Small intestine (tissue), 7 donors: ENCODE data around the gene SON. TPM values are rescaled to one million over a fixed set of nuclear protein-coding genes. Genes with fewer than 3 reads are reported as not detected.
"Not testable (repeated sequence)": the region's sequence is repeated elsewhere in the genome, so short reads cannot be mapped to it uniquely, and the experiment has no call there.

ENCODE experiments used
- DNase-seq, 2 donors: peaks; one replicate each; pipeline versions ENCODE4 v3.0.0 to v3.0.0-alpha.2; 2013
- FAIRE-seq: peaks from 2 replicates; lab custom pipeline; 2012; peaks lifted over from hg19 to GRCh38; lab: Jason Lieb, UNC
- H3K27ac ChIP-seq, 3 donors: one replicate each; pipeline ENCODE4 v1.5.1; 2013; ENCODE audit warnings: low read length in 2 of 3, mild to moderate bottlenecking in 2 of 3, control low read depth in 1 of 3, inconsistent platforms in 1 of 3, low read depth in 1 of 3, moderate library complexity in 1 of 3
- H3K27me3 ChIP-seq, 3 donors: one replicate each; pipeline ENCODE4 v1.6.1; 2013; ENCODE audit warnings: low read length in 3 of 3, inconsistent platforms in 1 of 3; ENCODE audit not compliant: control insufficient read depth in 3 of 3, insufficient read depth in 3 of 3
- H3K36me3 ChIP-seq, 3 donors: one replicate each; pipeline ENCODE4 v1.6.1; 2013; ENCODE audit warnings: low read length in 3 of 3, inconsistent platforms in 1 of 3, low read depth in 1 of 3, mild to moderate bottlenecking in 1 of 3, moderate library complexity in 1 of 3; ENCODE audit not compliant: control insufficient read depth in 3 of 3, insufficient read depth in 2 of 3
- H3K4me1 ChIP-seq, 3 donors: one replicate each; pipeline ENCODE4 v1.6.1; 2013; ENCODE audit warnings: low read length in 2 of 3, inconsistent platforms in 1 of 3, low read depth in 1 of 3, mild to moderate bottlenecking in 1 of 3, moderate library complexity in 1 of 3; ENCODE audit not compliant: control insufficient read depth in 3 of 3, insufficient read depth in 2 of 3
- H3K4me3 ChIP-seq, 3 donors: one replicate each; pipeline ENCODE4 v1.5.1; 2013; ENCODE audit warnings: low read length in 3 of 3, control low read depth in 1 of 3, inconsistent platforms in 1 of 3, low read depth in 1 of 3, mild to moderate bottlenecking in 1 of 3, moderate library complexity in 1 of 3
- H3K9me3 ChIP-seq, 2 donors: one replicate each; pipeline ENCODE4 v1.6.1; 2013; ENCODE audit warnings: low read depth in 1 of 2, low read length in 1 of 2; ENCODE audit not compliant: control insufficient read depth in 2 of 2, insufficient read depth in 1 of 2
- whole genome bisulfite sequencing, 3 donors: extraction: QIAGEN DNeasy Blood & Tissue Kit; methylation state at CpG; one replicate each; pipeline ENCODE4 v1.1.7; 2013; 5-methylcytosine and 5-hydroxymethylcytosine counted together
- polyA plus RNA-seq, 4 donors: library from polyadenylated mRNA; stranded (reverse) in 3 of 4; unstranded in 1 of 4; fragments of 200-250 nt in 3 of 4; fragments of 120-200 nt in 1 of 4; gene quantifications; one replicate each; pipeline versions ENCODE4 v1.2.1 to v1.2.3, GENCODE V29; 2013
- donor health status: healthy with polysubstance abuse.
- donor health status: control.
- donor health status: control.
- donor health status: Bipolar disorder and iron deficiency.
- donor health status: healthy.

Gene SON
- polyA plus RNA-seq, 4 donors: 76.1 to 228 (median 88.8) TPM

DNA sequence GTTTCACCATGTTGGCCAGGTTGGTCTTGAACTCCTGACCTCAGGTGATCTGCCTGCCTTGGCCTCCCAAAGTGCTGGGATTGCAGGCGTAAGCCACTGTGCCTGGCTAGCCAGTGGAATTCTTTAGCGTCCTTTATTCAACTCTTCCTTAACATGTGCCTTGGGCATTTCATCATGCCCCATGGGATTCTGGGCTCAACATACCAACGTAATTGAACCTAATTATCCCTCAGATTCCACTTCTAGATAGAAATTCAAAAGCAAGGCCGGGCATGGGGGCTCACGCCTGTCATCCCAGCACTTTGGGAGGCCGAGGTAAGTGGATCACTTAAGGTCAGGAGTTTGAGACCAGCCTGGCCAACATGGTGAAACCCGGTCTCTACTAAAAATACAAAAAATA is 83.3 kb downstream of the SON start:
- H3K36me3 ChIP-seq: peaks cover 1 to 23% (median 2%) of the 10 kb centered on the region in 3 donors
- not testable (repeated sequence) for H3K27ac ChIP-seq, H3K27me3 ChIP-seq, FAIRE-seq, DNase-seq, H3K4me1 ChIP-seq, H3K4me3 ChIP-seq, H3K9me3 ChIP-seq
- 94 to 96% (median 95%) methylated on average over 7 of the region's 7 CpGs for WGBS, 3 donors

Other genes with a start within 250 kb of the SON start
- 10 to 100 TPM in 2 of 4 donors, 1 to 10 TPM in 2; 6.0 to 31.0 (median 17.3) TPM for gene IFNAR1, start 218.1 kb upstream of the SON start, polyA plus RNA-seq
- 100 to 1,000 TPM in 1 of 4 donors, 10 to 100 TPM in 3; 42.8 to 121 (median 68.8) TPM for gene IFNGR2, start 139.6 kb upstream of the SON start, polyA plus RNA-seq
- gene TMEM50B, start 63.1 kb upstream of the SON start, polyA plus RNA-seq: 10 to 100 TPM; 22.2 to 54.3 (median 50.1) TPM
- gene DNAJC28, start 51.3 kb upstream of the SON start, polyA plus RNA-seq: 1 to 10 TPM; 1.6 to 3.1 (median 2.1) TPM
- gene GART, start 921 bp upstream of the SON start, polyA plus RNA-seq: 10 to 100 TPM; 21.9 to 54.8 (median 29.5) TPM
- 10 to 100 TPM in 3 of 4 donors, 1 to 10 TPM in 1; 8.9 to 24.2 (median 15.2) TPM for gene DONSON, start 45.6 kb downstream of the SON start, polyA plus RNA-seq
- gene CRYZL1, start 98.7 kb downstream of the SON start, polyA plus RNA-seq: 10 to 100 TPM; 13.5 to 37.1 (median 15.9) TPM
- 10 to 100 TPM; 10.5 to 38.0 (median 21.1) TPM for gene ITSN1, start 99.5 kb downstream of the SON start, polyA plus RNA-seq